ENCODE measurements around the gene SMIM41.
A peak's percentile ranks its signal among the peaks of the same experiment; 100 is the strongest.
"Not testable (repeated sequence)": the region's sequence is repeated elsewhere in the genome, so short reads cannot be mapped to it uniquely, and the experiment has no call there.

The SMIM41 gene

GRCh38 chr12:52084491-52085231 lies 5.2 kb downstream of the SMIM41 start:
- Mint-ChIP-seq H3K9me3 (no peaks in the 10 kb centered on the region), H3K4me3 (no peak overlapping the region), H3K36me3 (no peaks in the 10 kb centered on the region), H3K27ac (no peak overlapping the region), H3K4me1 (peaks cover 14% of the 10 kb centered on the region)
- no peak for DNase-seq (ENCODE audit: low spot score in 2 of 2)
- ATAC-seq, result no peak

GRCh38 chr12:52085682-52086180 lies 6.2 kb downstream of the SMIM41 start:
- peaks cover 14% of the 10 kb centered on the region for H3K4me1 Mint-ChIP-seq
- H3K4me3 Mint-ChIP-seq, result no peak overlapping the region
- no peak overlapping the region for H3K27ac Mint-ChIP-seq
- ATAC-seq (no peak), DNase-seq (ENCODE audit: low spot score in 2 of 2) (no peak)
- no peaks in the 10 kb centered on the region for H3K36me3 Mint-ChIP-seq
- H3K9me3 Mint-ChIP-seq, result no peaks in the 10 kb centered on the region

- ATAC-seq (no peak), DNase-seq (ENCODE audit: low spot score in 2 of 2) (no peak)
- Mint-ChIP-seq H3K27ac (peak overlapping the region; percentile 7), H3K4me1 (peaks cover 14% of the 10 kb centered on the region), H3K9me3 (no peaks in the 10 kb centered on the region), H3K4me3 (no peak overlapping the region), H3K36me3 (no peaks in the 10 kb centered on the region)
These were observed 6.9 kb downstream of the SMIM41 start for GRCh38 chr12:52086366-52086765.

- H3K4me1 Mint-ChIP-seq, result peaks cover 7% of the 10 kb centered on the region
- H3K36me3 Mint-ChIP-seq, result no peaks in the 10 kb centered on the region
- ATAC-seq, result no peak
- no peaks in the 10 kb centered on the region for H3K9me3 Mint-ChIP-seq
- H3K27ac Mint-ChIP-seq, result peak overlapping the region; percentile 7
- H3K4me3 Mint-ChIP-seq, result no peak overlapping the region
- no peak for DNase-seq (ENCODE audit: low spot score in 2 of 2)
These were observed 7.7 kb downstream of the SMIM41 start for GRCh38 chr12:52086944-52087835.

GRCh38 chr12:52087961-52088820 lies 8.7 kb downstream of the SMIM41 start:
- H3K4me3 Mint-ChIP-seq, result no peak overlapping the region
- peak overlapping the region; percentile 62 for H3K27ac Mint-ChIP-seq

GRCh38 chr12:52089491-52089890 lies 10.0 kb downstream of the SMIM41 start:
- ATAC-seq, result no peak
- H3K4me3 Mint-ChIP-seq, result no peak overlapping the region

More at GRCh38 chr12:52087961-52088820, 8.7 kb downstream of the SMIM41 start:
- peaks cover 5% of the 10 kb centered on the region for H3K4me1 Mint-ChIP-seq
- H3K9me3 Mint-ChIP-seq, result no peaks in the 10 kb centered on the region
- ATAC-seq (peak; percentile 15), DNase-seq (ENCODE audit: low spot score in 2 of 2) (no peak)
- H3K36me3 Mint-ChIP-seq, result no peaks in the 10 kb centered on the region

GRCh38 chr12:52090291-52090690 lies 10.8 kb downstream of the SMIM41 start:
- Mint-ChIP-seq H3K27ac (no peak overlapping the region), H3K4me1 (no peaks in the 10 kb centered on the region), H3K9me3 (no peaks in the 10 kb centered on the region), H3K4me3 (no peak overlapping the region), H3K36me3 (no peaks in the 10 kb centered on the region)
- DNase-seq (ENCODE audit: low spot score in 2 of 2) (no peak), ATAC-seq (no peak)

More at GRCh38 chr12:52089491-52089890, 10.0 kb downstream of the SMIM41 start:
- no peak for DNase-seq (ENCODE audit: low spot score in 2 of 2)
- no peaks in the 10 kb centered on the region for H3K4me1 Mint-ChIP-seq
- H3K36me3 Mint-ChIP-seq, result no peaks in the 10 kb centered on the region
- no peaks in the 10 kb centered on the region for H3K9me3 Mint-ChIP-seq
- no peak overlapping the region for H3K27ac Mint-ChIP-seq

- ATAC-seq (no peak), DNase-seq (ENCODE audit: low spot score in 2 of 2) (no peak)
- H3K27ac Mint-ChIP-seq, result no peak overlapping the region
- no peaks in the 10 kb centered on the region for H3K36me3 Mint-ChIP-seq
- no peaks in the 10 kb centered on the region for H3K9me3 Mint-ChIP-seq
- H3K4me3 Mint-ChIP-seq, result no peak overlapping the region
- H3K4me1 Mint-ChIP-seq, result no peaks in the 10 kb centered on the region
These were observed 11.6 kb downstream of the SMIM41 start for GRCh38 chr12:52091061-52091460.

- Mint-ChIP-seq H3K9me3 (no peaks in the 10 kb centered on the region), H3K27ac (no peak overlapping the region), H3K36me3 (no peaks in the 10 kb centered on the region), H3K4me1 (no peaks in the 10 kb centered on the region), H3K4me3 (no peak overlapping the region)
- no peak for DNase-seq (ENCODE audit: low spot score in 2 of 2)
- no peak for ATAC-seq
These were observed 12.4 kb downstream of the SMIM41 start for GRCh38 chr12:52091869-52092268.

GRCh38 chr12:52093346-52093745 lies 13.8 kb downstream of the SMIM41 start:
- ATAC-seq, result no peak
- Mint-ChIP-seq H3K4me3 (no peak overlapping the region), H3K9me3 (no peaks in the 10 kb centered on the region), H3K36me3 (no peaks in the 10 kb centered on the region), H3K27ac (no peak overlapping the region), H3K4me1 (no peaks in the 10 kb centered on the region)
- DNase-seq (ENCODE audit: low spot score in 2 of 2), result no peak

- Mint-ChIP-seq H3K9me3 (no peaks in the 10 kb centered on the region), H3K4me1 (no peaks in the 10 kb centered on the region), H3K36me3 (no peaks in the 10 kb centered on the region), H3K27ac (no peak overlapping the region), H3K4me3 (no peak overlapping the region)
- DNase-seq (ENCODE audit: low spot score in 2 of 2) (no peak), ATAC-seq (no peak)
These were observed 17.0 kb downstream of the SMIM41 start for GRCh38 chr12:52096332-52097044.

- Mint-ChIP-seq H3K36me3 (no peaks in the 10 kb centered on the region), H3K4me3 (no peak overlapping the region), H3K9me3 (no peaks in the 10 kb centered on the region), H3K4me1 (no peaks in the 10 kb centered on the region), H3K27ac (no peak overlapping the region)
- DNase-seq (ENCODE audit: low spot score in 2 of 2) (no peak), ATAC-seq (peak; percentile 56)
These were observed 17.7 kb downstream of the SMIM41 start for GRCh38 chr12:52097045-52097666.

- DNase-seq (ENCODE audit: low spot score in 2 of 2); H3K4me1 Mint-ChIP-seq; H3K36me3 Mint-ChIP-seq; ATAC-seq; H3K4me3 Mint-ChIP-seq; H3K9me3 Mint-ChIP-seq; H3K27ac Mint-ChIP-seq: not testable (repeated sequence)
These were observed 25.1 kb downstream of the SMIM41 start for GRCh38 chr12:52104431-52105089.
